Raji (cell line): ENCODE measurements around the gene FBXW5.

Source experiments
- POLR2A ChIP-seq: IDR thresholded peaks from 2 replicates; pipeline ENCODE4 v1.6.1; 2011; ENCODE audit warnings: low read depth, low read length, control low read depth; ENCODE audit not compliant: insufficient read depth

FBXW5 gene

DNA sequence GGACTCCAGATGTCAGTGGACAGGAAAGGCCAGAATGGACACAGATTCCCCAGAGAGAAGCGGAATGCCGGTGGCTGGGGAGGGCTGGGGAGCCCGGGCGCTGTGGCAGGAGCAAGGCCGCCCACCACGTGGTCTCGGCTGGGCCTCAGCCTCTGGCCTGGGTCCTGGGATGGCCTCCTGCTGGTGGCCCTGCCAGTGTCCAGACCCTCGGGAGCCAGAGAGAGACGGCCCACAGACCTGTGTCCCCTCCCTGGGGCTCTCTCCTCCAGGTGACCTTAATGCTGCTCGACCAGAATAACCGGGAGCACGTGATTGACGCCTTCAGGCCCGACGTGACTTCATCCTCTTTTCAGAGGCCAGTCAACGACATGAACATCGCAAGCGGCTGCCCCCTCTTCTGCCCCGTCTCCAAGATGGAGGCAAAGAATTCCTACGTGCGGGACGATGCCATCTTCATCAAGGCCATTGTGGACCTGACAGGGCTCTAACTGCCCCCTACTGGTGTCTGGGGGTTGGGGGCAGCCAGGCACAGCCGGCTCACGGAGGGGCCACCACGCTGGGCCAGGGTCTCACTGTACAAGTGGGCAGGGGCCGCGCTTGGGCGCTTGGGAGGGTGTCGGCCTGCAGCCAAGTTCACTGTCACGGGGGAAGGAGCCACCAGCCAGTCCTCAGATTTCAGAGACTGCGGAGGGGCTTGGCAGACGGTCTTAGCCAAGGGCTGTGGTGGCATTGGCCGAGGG lies 19.0 kb downstream of the FBXW5 start:
- no peak for TF ChIP-seq POLR2A

GRCh38 chr9:136923881-136924280 lies 20.7 kb downstream of the FBXW5 start:
- no peak for TF ChIP-seq POLR2A

GRCh38 chr9:136922540-136922939 lies 22.0 kb downstream of the FBXW5 start:
- no peak for TF ChIP-seq POLR2A

DNA sequence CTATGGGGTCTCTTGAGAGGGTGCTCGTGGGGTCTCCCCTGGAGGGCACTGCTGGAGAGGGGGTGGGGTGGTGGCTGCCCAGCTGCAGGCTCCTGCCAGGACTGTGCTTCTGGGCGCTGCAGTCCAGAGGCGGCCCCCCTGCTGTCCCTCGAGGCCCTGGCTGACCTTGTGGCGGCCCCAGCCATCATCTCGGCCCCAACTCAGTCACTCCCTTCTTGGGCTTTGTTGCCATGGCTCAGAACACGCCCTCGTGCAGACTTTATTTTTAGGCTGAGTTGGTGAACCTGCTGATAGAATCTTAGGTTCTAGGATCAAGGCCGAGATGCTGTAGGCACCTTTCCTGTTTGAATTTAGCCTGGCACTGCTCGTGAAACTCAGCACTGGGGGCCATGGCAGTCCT lies 22.8 kb downstream of the FBXW5 start:
- no peak for TF ChIP-seq POLR2A

DNA sequence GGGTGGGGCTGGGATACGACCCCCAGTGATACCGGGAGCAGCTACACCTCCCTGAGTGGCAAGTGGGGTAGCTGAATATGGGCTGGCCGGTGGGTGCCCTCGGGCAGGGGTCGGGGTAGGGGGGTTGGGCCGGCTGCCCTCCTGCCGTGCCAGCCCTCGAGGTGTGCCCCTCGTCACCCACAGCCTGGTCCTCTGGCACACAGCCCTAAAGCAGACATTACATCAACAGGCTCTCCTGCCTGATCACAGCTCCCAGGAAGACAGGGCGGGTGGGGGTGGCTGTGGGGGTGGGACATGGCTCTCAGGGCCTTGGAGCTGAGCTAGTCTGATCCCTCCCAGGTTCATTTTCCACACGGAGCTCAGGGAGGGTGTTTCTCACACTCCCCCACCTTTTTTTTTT lies 23.2 kb downstream of the FBXW5 start:
- no peak for TF ChIP-seq POLR2A

- no peak for TF ChIP-seq POLR2A
Measured at GRCh38 chr9:136920734-136921231, 23.8 kb downstream of the FBXW5 start.

DNA sequence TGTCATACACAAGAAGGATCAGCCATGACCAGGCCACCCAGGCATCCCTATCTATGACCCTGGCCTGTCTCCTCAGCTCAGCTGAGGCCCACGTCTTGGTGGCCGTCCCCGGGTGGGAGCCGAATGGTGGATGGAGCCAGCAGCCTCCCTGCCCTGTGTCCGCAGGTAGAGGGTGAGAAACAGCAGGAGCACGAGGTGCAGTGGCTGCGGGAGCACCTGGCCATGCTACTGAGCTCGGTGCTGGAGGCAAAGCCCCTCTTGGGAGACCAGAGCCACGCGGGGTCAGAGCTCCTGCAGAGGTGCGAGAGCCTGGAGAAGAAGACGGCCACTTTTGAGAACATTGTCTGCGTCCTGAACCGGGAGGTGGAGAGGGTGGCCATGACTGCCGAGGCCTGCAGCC lies 24.5 kb downstream of the FBXW5 start:
- TF ChIP-seq POLR2A, result no peak

- no peak for TF ChIP-seq POLR2A
Measured at GRCh38 chr9:136917902-136918301, 26.6 kb downstream of the FBXW5 start.

DNA sequence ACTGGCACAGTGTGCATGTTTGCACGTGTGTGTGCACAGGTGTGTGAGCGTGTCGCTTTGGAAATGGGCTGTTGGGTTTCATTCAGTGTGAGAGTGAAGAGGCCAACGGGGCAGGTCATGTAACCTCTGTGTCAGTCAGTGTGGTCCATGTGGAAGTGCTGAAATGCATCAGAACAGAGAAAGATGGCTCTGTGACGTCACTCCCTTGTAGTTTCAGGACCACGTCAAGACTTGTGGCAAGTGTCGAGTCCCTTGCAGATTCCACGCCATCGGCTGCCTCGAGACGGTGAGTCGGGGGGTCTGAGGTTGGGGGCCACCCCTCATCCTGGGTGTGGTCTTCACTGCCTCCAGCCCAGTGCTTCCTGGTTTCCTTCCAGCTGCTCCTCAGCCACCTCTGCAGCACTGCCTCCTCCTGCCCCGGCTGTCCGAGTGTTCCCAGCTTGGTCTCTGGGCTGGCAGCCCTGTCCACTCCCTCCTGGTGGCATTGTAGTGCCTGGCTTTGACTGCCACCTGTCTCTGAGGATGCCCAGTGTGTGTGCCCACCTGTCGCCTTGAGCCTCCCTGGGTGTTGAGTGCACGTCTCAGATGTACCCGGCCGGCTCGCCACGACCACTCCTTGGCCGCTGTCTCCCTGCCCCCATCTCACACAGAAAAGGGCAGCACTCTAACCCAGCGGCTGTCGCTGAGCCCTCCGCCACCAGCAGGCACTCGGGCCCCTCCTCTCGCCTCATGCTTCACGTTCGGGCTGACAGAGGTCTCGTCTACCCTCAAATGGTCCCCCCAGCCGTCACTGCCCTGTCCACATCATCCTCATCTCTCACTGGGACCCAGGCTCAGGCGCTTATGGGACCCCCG lies 28.0 kb downstream of the FBXW5 start:
- TF ChIP-seq POLR2A, result no peak

- no peak for TF ChIP-seq POLR2A
Measured at GRCh38 chr9:136915632-136916329, 28.8 kb downstream of the FBXW5 start.

DNA sequence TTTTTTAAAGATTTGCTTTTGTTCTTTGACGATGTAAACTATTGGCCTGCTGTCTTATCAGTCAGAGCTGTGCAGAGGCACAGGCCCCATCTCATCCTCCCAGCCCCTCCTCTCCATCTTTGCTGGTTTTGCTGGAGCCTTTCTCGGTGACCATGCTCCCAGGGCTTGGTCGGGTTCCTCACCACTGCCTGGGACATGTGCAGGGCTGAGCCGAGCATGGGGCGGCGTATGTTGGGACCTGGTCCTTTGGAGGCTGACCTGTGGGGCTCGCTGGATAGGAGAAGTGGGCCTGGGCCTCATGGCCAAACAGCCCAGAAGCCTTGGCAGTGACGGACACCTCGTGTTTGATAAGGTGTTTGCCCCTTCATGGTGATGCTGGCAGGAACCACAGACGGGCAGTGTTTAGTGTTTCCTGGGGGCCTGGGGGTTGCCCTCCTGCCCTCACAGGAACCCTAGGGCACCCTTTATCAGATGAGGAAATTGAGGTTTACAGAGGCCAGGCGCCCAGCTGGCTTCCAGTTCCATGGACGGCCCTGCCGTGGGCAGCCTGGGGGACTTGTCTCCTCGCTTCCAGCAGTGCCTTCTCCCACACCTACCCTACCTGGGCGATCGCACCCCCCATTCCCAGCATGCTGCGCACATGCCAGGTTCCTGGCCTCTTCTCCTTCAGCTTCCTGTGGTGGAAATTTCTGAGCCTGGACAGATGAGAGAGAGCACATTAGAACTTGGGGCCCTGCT lies 30.7 kb downstream of the FBXW5 start:
- no peak for TF ChIP-seq POLR2A

DNA sequence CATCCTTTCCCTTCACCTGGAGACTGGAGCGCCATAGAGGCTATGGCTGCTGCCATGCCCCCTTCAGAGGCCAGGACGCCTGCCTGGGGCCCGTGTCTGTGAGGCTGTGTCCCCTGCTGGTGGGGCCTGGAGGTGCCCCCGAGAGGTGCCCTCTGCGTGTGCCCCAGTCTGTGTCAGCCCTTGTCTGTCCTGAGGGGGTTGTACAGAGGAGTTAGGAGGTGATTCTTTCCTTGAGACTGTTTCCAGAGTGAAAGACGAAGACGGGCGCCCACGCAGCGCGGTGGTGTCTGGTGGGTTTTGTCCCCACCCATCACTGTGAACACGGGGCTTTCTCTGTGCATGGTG lies 33.7 kb downstream of the FBXW5 start:
- no peak for TF ChIP-seq POLR2A

GRCh38 chr9:136910197-136910900 lies 34.2 kb downstream of the FBXW5 start:
- no peak for TF ChIP-seq POLR2A
